HG03025 (cell line): ENCODE results near the gene AKAP13.

Experiments used
- ATAC-seq: cut with Tn5 transposase; IDR thresholded peaks from one replicate; pipeline ENCODE4 v1.9.1; 2021; ENCODE audit warnings: mild to moderate bottlenecking, moderate library complexity; ENCODE audit not compliant: unreplicated experiment, low FRiP score

Gene AKAP13

GRCh38 chr15:85769182-85769900 is 388.9 kb downstream of the AKAP13 start:
- ATAC-seq: no peak

GRCh38 chr15:85770096-85771041 is 390.0 kb downstream of the AKAP13 start:
- ATAC-seq: no peak

GRCh38 chr15:85771271-85771670 is 390.9 kb downstream of the AKAP13 start:
- ATAC-seq: no peak

- ATAC-seq: no peak
Measured at GRCh38 chr15:85771781-85772445, 391.5 kb downstream of the AKAP13 start.

GRCh38 chr15:85772668-85773067 is 392.3 kb downstream of the AKAP13 start:
- ATAC-seq: no peak

- no peak for ATAC-seq
Measured at GRCh38 chr15:85773249-85773648, 392.8 kb downstream of the AKAP13 start.

GRCh38 chr15:85773970-85774369 is 393.6 kb downstream of the AKAP13 start:
- no peak for ATAC-seq

- no peak for ATAC-seq
Measured at GRCh38 chr15:85777250-85778106, 397.1 kb downstream of the AKAP13 start.

GRCh38 chr15:85778107-85778776 is 397.8 kb downstream of the AKAP13 start:
- ATAC-seq: no peak

- no peak for ATAC-seq
Measured at GRCh38 chr15:85779249-85779648, 398.8 kb downstream of the AKAP13 start.

GRCh38 chr15:85780225-85780985 is 400.0 kb downstream of the AKAP13 start:
- no peak for ATAC-seq

- ATAC-seq: no peak
Measured at GRCh38 chr15:85781099-85781498, 400.7 kb downstream of the AKAP13 start.

GRCh38 chr15:85782064-85782463 is 401.7 kb downstream of the AKAP13 start:
- no peak for ATAC-seq

- ATAC-seq: no peak
Measured at GRCh38 chr15:85785887-85786780, 405.7 kb downstream of the AKAP13 start.

GRCh38 chr15:85786781-85787114 is 406.3 kb downstream of the AKAP13 start:
- no peak for ATAC-seq

GRCh38 chr15:85788771-85789495 is 408.5 kb downstream of the AKAP13 start:
- ATAC-seq: no peak

GRCh38 chr15:85789496-85789875 is 409.1 kb downstream of the AKAP13 start:
- no peak for ATAC-seq
